Measurements from ENCODE around the gene PARD3B. TPM values are rescaled to one million over a fixed set of nuclear protein-coding genes. Genes with fewer than 3 reads are reported as not detected.

The PARD3B gene
- total RNA-seq, 1 donor from 2014 or later: 12.3 TPM

DNA sequence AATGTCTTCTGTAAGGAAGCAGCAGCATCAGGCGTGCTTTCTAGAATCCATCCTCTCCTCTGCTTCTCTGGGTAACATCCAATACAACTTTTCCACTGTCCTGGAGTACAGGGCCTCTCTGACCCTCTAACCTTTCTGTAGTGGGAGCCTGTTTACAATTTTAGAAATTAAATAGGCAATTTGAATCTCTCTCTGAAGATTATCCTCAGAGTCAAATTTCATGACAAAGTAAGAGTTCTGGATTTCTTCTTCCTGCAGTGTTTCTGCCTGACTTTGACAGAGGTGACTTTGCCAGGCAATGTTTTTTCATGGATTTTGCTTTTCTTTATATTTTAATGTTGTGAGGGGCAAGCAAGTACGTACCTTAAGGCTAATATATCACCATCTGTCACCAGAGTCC is 558.4 kb downstream of the PARD3B start:
- Histone ChIP-seq H3K36me3 (no peaks in the 10 kb centered on the region), H3K9me3 (no peaks in the 10 kb centered on the region), H3K27me3 (no peaks in the 10 kb centered on the region), H3K4me1 (no peaks in the 10 kb centered on the region), H3K4me3 (no peak overlapping the region), H3K27ac (no peak overlapping the region)
- no peak for DNase-seq (ENCODE audit: extremely low spot score in 2 of 2)
- TF ChIP-seq, protein P1, sequence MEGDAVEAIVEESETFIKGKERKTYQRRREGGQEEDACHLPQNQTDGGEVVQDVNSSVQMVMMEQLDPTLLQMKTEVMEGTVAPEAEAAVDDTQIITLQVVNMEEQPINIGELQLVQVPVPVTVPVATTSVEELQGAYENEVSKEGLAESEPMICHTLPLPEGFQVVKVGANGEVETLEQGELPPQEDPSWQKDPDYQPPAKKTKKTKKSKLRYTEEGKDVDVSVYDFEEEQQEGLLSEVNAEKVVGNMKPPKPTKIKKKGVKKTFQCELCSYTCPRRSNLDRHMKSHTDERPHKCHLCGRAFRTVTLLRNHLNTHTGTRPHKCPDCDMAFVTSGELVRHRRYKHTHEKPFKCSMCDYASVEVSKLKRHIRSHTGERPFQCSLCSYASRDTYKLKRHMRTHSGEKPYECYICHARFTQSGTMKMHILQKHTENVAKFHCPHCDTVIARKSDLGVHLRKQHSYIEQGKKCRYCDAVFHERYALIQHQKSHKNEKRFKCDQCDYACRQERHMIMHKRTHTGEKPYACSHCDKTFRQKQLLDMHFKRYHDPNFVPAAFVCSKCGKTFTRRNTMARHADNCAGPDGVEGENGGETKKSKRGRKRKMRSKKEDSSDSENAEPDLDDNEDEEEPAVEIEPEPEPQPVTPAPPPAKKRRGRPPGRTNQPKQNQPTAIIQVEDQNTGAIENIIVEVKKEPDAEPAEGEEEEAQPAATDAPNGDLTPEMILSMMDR (IDR thresholded peaks at IDR 0.05): no peak
- no peak for TF ChIP-seq POLR2A (IDR thresholded peaks at IDR 0.05)
- TF ChIP-seq POLR2AphosphoS5 (IDR thresholded peaks at IDR 0.05; ENCODE audit: insufficient read depth in 1 of 2, low read depth in 1 of 2): no peak
- intact Hi-C loops (cut with DNase I): no loop called here

DNA sequence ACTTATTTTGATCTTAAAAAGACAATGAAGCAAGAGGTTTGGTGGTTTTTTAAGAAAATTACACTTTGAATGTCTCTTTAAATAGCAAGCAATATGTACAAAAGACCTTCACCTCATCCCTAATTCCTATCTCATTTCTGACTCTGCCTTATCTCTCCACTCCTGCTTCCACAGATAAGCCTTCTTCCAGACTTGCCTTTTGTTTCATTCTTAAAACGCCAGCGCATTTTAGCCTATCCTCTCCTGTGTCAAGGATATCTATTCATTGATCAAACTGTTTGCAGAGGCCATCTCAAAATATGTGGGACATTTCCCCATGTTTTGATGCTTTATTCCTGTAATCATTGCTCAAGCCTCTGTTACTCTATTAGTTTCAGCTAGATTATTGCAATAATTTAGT is 562.5 kb downstream of the PARD3B start:
- TF ChIP-seq POLR2AphosphoS5 (IDR thresholded peaks at IDR 0.05; ENCODE audit: insufficient read depth in 1 of 2, low read depth in 1 of 2) (no peak), POLR2A (IDR thresholded peaks at IDR 0.05) (no peak)
- TF ChIP-seq, protein P1 (IDR thresholded peaks at IDR 0.05): no peak

DNA sequence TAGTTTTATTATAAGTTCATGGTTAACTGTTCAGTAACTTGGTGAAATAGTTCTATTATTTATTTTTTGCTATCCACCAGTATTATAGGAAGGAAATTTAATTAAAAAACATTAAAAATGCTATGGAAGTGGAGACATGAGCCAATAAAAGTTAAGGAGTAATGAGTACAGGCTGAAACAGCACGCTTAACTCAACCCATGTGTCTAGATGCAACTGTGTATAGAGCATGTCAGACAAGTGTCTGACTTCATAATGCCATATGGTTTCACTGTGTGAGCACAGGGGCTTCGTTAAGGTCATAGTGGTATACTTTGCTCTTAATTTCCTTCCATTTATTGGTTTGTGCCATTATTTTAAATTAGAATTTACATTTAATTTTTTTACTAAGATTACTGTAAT is 570.2 kb downstream of the PARD3B start:
- Histone ChIP-seq H3K27me3 (no peaks in the 10 kb centered on the region), H3K36me3 (no peaks in the 10 kb centered on the region), H3K27ac (no peak overlapping the region), H3K9me3 (no peaks in the 10 kb centered on the region), H3K4me1 (no peaks in the 10 kb centered on the region), H3K4me3 (no peak overlapping the region)
- intact Hi-C loops (cut with DNase I): no loop called here
- DNase-seq (ENCODE audit: extremely low spot score in 2 of 2): no peak
- TF ChIP-seq POLR2A (IDR thresholded peaks at IDR 0.05) (no peak), POLR2AphosphoS5 (IDR thresholded peaks at IDR 0.05; ENCODE audit: insufficient read depth in 1 of 2, low read depth in 1 of 2) (no peak)
- TF ChIP-seq, protein P1 (IDR thresholded peaks at IDR 0.05): no peak

More for the DNA sequence above, 562.5 kb downstream of the PARD3B start:
- no peak for DNase-seq (ENCODE audit: extremely low spot score in 2 of 2)
- Histone ChIP-seq H3K4me1 (no peaks in the 10 kb centered on the region), H3K4me3 (no peak overlapping the region), H3K36me3 (no peaks in the 10 kb centered on the region), H3K9me3 (no peaks in the 10 kb centered on the region), H3K27me3 (no peaks in the 10 kb centered on the region), H3K27ac (no peak overlapping the region)
- intact Hi-C loops (cut with DNase I): no loop called here

DNA sequence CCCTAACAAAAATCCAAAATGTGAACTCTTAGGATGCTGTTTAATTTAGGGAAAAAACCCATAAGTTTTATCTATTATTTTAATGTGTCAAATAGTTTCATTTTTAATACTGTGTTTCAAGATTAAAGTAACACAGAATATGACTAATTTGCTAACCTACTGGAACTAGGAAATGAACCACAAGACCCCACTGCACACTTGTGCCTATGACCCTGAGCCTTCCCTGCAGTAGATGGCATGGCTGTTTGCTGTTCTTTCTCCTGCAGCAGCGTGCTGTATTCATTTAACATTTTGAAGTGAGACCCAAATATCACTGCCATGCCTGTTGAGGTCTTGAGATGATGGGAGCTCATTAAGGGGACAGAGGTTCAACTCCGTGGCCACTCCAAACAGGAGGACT is 571.9 kb downstream of the PARD3B start:
- H3K4me3 ChIP-seq: no peak overlapping the region

DNA sequence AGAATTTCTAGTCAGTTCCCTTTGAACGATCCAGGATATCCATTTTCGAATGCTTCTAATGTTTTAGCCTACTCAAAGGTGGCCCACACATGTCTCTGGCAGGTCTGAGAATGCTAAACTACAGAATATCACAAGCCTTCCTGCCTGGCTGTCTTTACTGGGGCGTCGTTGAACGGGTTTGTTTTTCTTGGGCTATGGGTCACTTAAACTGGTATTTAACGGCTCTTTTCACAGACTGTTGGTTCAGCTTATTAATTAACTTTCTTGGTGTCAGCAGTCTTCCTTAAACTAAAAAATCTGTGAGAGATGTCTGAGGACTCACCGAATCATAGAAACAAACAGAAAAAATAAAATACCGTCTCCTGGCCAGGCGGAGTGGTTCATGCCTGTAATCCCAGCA is 573.9 kb downstream of the PARD3B start:
- H3K9me3 ChIP-seq: no peaks in the 10 kb centered on the region
- no peaks in the 10 kb centered on the region for H3K27me3 ChIP-seq
- H3K36me3 ChIP-seq: no peaks in the 10 kb centered on the region
- TF ChIP-seq, protein P1 (IDR thresholded peaks at IDR 0.05): no peak
- no peak for TF ChIP-seq POLR2AphosphoS5 (IDR thresholded peaks at IDR 0.05; ENCODE audit: insufficient read depth in 1 of 2, low read depth in 1 of 2)
- no peak for TF ChIP-seq POLR2A (IDR thresholded peaks at IDR 0.05)
- H3K4me1 ChIP-seq: no peaks in the 10 kb centered on the region
- H3K4me3 ChIP-seq: no peak overlapping the region
- no peak overlapping the region for H3K27ac ChIP-seq
- DNase-seq (ENCODE audit: extremely low spot score in 2 of 2): no peak
- intact Hi-C loops (cut with DNase I): no loop called here

More for the DNA sequence above, 571.9 kb downstream of the PARD3B start:
- no peaks in the 10 kb centered on the region for H3K4me1 ChIP-seq
- H3K36me3 ChIP-seq: no peaks in the 10 kb centered on the region
- no peak for DNase-seq (ENCODE audit: extremely low spot score in 2 of 2)
- no peak for TF ChIP-seq POLR2A (IDR thresholded peaks at IDR 0.05)
- TF ChIP-seq, protein P1 (IDR thresholded peaks at IDR 0.05): no peak
- no peak for TF ChIP-seq POLR2AphosphoS5 (IDR thresholded peaks at IDR 0.05; ENCODE audit: insufficient read depth in 1 of 2, low read depth in 1 of 2)
- H3K9me3 ChIP-seq: no peaks in the 10 kb centered on the region
- no peaks in the 10 kb centered on the region for H3K27me3 ChIP-seq
- H3K27ac ChIP-seq: no peak overlapping the region
- intact Hi-C loops (cut with DNase I): no loop called here
